OCI-LY1 (cell line): ENCODE data around the gene RALGDS.

ENCODE experiments used
- H2AFZ ChIP-seq: fragments of 200-600 bp; sonication (generic), shearing (Covaris generic); 2 replicates; pipeline ENCODE4 v1.6.0; 2014; ENCODE audit warnings: antibody characterized with exemption, mild to moderate bottlenecking, low read length
- H3F3A ChIP-seq: fragments of 200-600 bp; sonication (generic), shearing (Covaris generic); 2 replicates; pipeline ENCODE4 v1.6.0; 2014; ENCODE audit warnings: mild to moderate bottlenecking, antibody characterized with exemption, low read length, moderate library complexity; ENCODE audit not compliant: insufficient read depth
- H3K27ac ChIP-seq: fragments of 200-600 bp; sonication (generic); 2 replicates; pipeline ENCODE4 v1.5.1; 2014; ENCODE audit warnings: low read length, mixed run types, mild to moderate bottlenecking, low read depth; ENCODE audit not compliant: poor library complexity, severe bottlenecking
- H3K27me3 ChIP-seq: fragments of 200-600 bp; sonication (generic); 2 replicates; pipeline ENCODE4 v1.6.0; 2014; ENCODE audit warnings: antibody characterized with exemption, mild to moderate bottlenecking, low read length, moderate library complexity; ENCODE audit not compliant: insufficient read depth
- H3K36me3 ChIP-seq: fragments of 200-600 bp; sonication (generic); 2 replicates; pipeline ENCODE4 v1.6.1; 2014; ENCODE audit warnings: mild to moderate bottlenecking, antibody characterized with exemption, low read length, moderate library complexity, mixed read lengths; ENCODE audit not compliant: insufficient read depth
- H3K4me1 ChIP-seq: fragments of 200-600 bp; sonication (generic); 2 replicates; pipeline ENCODE4 v1.5.1; 2014; ENCODE audit warnings: mild to moderate bottlenecking, low read length, moderate library complexity; ENCODE audit not compliant: insufficient read depth, severe bottlenecking
- H3K4me2 ChIP-seq: fragments of 200-600 bp; sonication (generic), shearing (Covaris generic); 2 replicates; pipeline ENCODE4 v1.6.1; 2014; ENCODE audit warnings: low read length
- H3K4me3 ChIP-seq: fragments of 200-600 bp; sonication (generic); 2 replicates; pipeline ENCODE4 v1.5.1; 2014; ENCODE audit warnings: low read length, low read depth, mild to moderate bottlenecking, mixed read lengths; ENCODE audit not compliant: poor library complexity, severe bottlenecking
- H3K79me2 ChIP-seq: fragments of 200-600 bp; shearing (Covaris generic); 2 replicates; pipeline ENCODE4 v1.6.1; 2016; ENCODE audit warnings: mixed run types, low read length, mixed read lengths; ENCODE audit not compliant: insufficient read depth
- H3K9ac ChIP-seq: fragments of 200-600 bp; sonication (generic), shearing (Covaris generic); 2 replicates; pipeline ENCODE4 v1.6.1; 2014; ENCODE audit warnings: mild to moderate bottlenecking, low read length, mixed read lengths
- H3K9me2 ChIP-seq: fragments of 200-600 bp; sonication (generic), shearing (Covaris generic); 2 replicates; pipeline ENCODE4 v1.6.1; 2014; ENCODE audit warnings: low read depth, mild to moderate bottlenecking, low read length, mixed read lengths
- H3K9me3 ChIP-seq: fragments of 200-600 bp; shearing (Covaris generic); 2 replicates; pipeline ENCODE4 v1.6.1; 2014; ENCODE audit warnings: low read length, mixed read lengths
- H4K20me1 ChIP-seq: fragments of 200-600 bp; sonication (generic), shearing (Covaris generic); 2 replicates; pipeline ENCODE4 v1.6.0; 2016; ENCODE audit warnings: mild to moderate bottlenecking, low read length; ENCODE audit not compliant: insufficient read depth
- CTCF ChIP-seq: fragments of 200-600 bp; sonication (generic), shearing (Covaris generic); IDR thresholded peaks from 2 replicates; pipeline ENCODE4 v1.5.1; 2017; ENCODE audit warnings: mild to moderate bottlenecking, antibody characterized with exemption, low read length, moderate library complexity, mixed read lengths
- EZH2 ChIP-seq: fragments of 200-600 bp; sonication (generic), shearing (Covaris generic); IDR thresholded peaks from 2 replicates; pipeline ENCODE4 v1.8.0; 2017; ENCODE audit warnings: borderline replicate concordance, mixed run types, mild to moderate bottlenecking, antibody characterized with exemption, low read length, moderate library complexity, mixed read lengths

The RALGDS gene

GRCh38 chr9:133107961-133108793 is 12.9 kb downstream of the RALGDS start:
- no peak overlapping the region for H3K9ac ChIP-seq
- no peaks in the 10 kb centered on the region for H3F3A ChIP-seq
- H3K9me2 ChIP-seq: no peaks in the 10 kb centered on the region
- no peak overlapping the region for H2AFZ ChIP-seq
- TF ChIP-seq CTCF (no peak), EZH2 (no peak)
- peaks cover 7% of the 10 kb centered on the region; the same call in 1 of the 2 replicates for H3K36me3 ChIP-seq
- H3K4me1 ChIP-seq: no peaks in the 10 kb centered on the region
- no peaks in the 10 kb centered on the region for H3K79me2 ChIP-seq
- no peak overlapping the region for H3K27ac ChIP-seq
- no peaks in the 10 kb centered on the region for H3K9me3 ChIP-seq
- no peaks in the 10 kb centered on the region for H3K27me3 ChIP-seq
- H3K4me2 ChIP-seq: no peak overlapping the region
- H4K20me1 ChIP-seq: no peaks in the 10 kb centered on the region
- no peak overlapping the region for H3K4me3 ChIP-seq

GRCh38 chr9:133107245-133107722 is 13.8 kb downstream of the RALGDS start:
- Histone ChIP-seq H3K79me2 (no peaks in the 10 kb centered on the region), H3K9ac (no peak overlapping the region), H3K4me2 (no peak overlapping the region), H3F3A (no peaks in the 10 kb centered on the region), H3K27ac (no peak overlapping the region), H3K4me3 (no peak overlapping the region), H3K36me3 (peaks cover 15% of the 10 kb centered on the region; the same call in 1 of the 2 replicates), H2AFZ (no peak overlapping the region), H3K9me3 (no peaks in the 10 kb centered on the region), H3K4me1 (no peaks in the 10 kb centered on the region), H4K20me1 (no peaks in the 10 kb centered on the region), H3K27me3 (no peaks in the 10 kb centered on the region), H3K9me2 (no peaks in the 10 kb centered on the region)
- TF ChIP-seq EZH2 (no peak), CTCF (no peak)

GRCh38 chr9:133106511-133107244 is 14.4 kb downstream of the RALGDS start:
- no peak overlapping the region for H3K4me3 ChIP-seq
- H3K4me1 ChIP-seq: no peaks in the 10 kb centered on the region
- no peaks in the 10 kb centered on the region for H3F3A ChIP-seq
- H3K27me3 ChIP-seq: no peaks in the 10 kb centered on the region
- no peak overlapping the region for H3K27ac ChIP-seq
- H3K36me3 ChIP-seq: peaks cover 21% of the 10 kb centered on the region
- H4K20me1 ChIP-seq: no peaks in the 10 kb centered on the region
- TF ChIP-seq EZH2 (no peak), CTCF (no peak)
- no peaks in the 10 kb centered on the region for H3K79me2 ChIP-seq
- H3K9ac ChIP-seq: no peak overlapping the region
- H3K9me3 ChIP-seq: no peaks in the 10 kb centered on the region
- H2AFZ ChIP-seq: no peak overlapping the region
- H3K9me2 ChIP-seq: no peaks in the 10 kb centered on the region
- no peak overlapping the region for H3K4me2 ChIP-seq
